Stimulated activated CD4-positive, alpha-beta T cell treated with anti-CD3 and anti-CD28 coated beads, TNF-alpha, amount 100 ng/mL, for 1 hour (primary cell): Measurements from ENCODE around the gene CPD.
"Not testable (repeated sequence)": the region's sequence is repeated elsewhere in the genome, so short reads cannot be mapped to it uniquely, and the experiment has no call there.

Experiments
- DNase-seq, 3 donors: peaks; one replicate each; pipeline ENCODE4 v3.0.0-alpha.2; 2020; ENCODE audit warnings: low read depth in 3 of 3, low spot score in 1 of 3

Gene CPD

GRCh38 chr17:30378825-30379302, at the start of gene CPD:
Gene CPD (plus strand): TSS chr17:30378927. CDS start chr17:30378981, 54 bp downstream.
- peak; percentile 89 to 95 (median 94) for DNase-seq

GRCh38 chr17:30332057-30332542, 46.6 kb upstream of the CPD start:
- peak in 2 of 3 donors; percentile 23 to 30 for DNase-seq

GRCh38 chr17:30333503-30334360, 45.0 kb upstream of the CPD start, which contains the start of gene TMIGD1:
Gene TMIGD1 (minus strand): TSS chr17:30334057. CDS start chr17:30332133, 1,924 bp downstream.
- DNase-seq: no peak

- DNase-seq: no peak
Observed at GRCh38 chr17:30334421-30334820, 44.3 kb upstream of the CPD start.

- peak in 2 of 3 donors; percentile 22 to 31 for DNase-seq
Observed at GRCh38 chr17:30336369-30337171, 42.2 kb upstream of the CPD start.

GRCh38 chr17:30337393-30337999, 41.2 kb upstream of the CPD start:
- DNase-seq: no peak

- DNase-seq: no peak
Observed at GRCh38 chr17:30339086-30339485, 39.6 kb upstream of the CPD start.

GRCh38 chr17:30340801-30341356, 37.8 kb upstream of the CPD start:
- no peak for DNase-seq

GRCh38 chr17:30341703-30342249, 37.0 kb upstream of the CPD start:
- DNase-seq: no peak

- not testable (repeated sequence) for DNase-seq
Observed at GRCh38 chr17:30343244-30343643, 35.5 kb upstream of the CPD start.

- DNase-seq: no peak
Observed at GRCh38 chr17:30343796-30344195, 34.9 kb upstream of the CPD start.

- no peak for DNase-seq
Observed at GRCh38 chr17:30344283-30345088, 34.2 kb upstream of the CPD start.

GRCh38 chr17:30345089-30345433, 33.7 kb upstream of the CPD start:
- DNase-seq: no peak

- no peak for DNase-seq
Observed at GRCh38 chr17:30345527-30346075, 33.1 kb upstream of the CPD start.

GRCh38 chr17:30346221-30346795, 32.4 kb upstream of the CPD start:
- no peak for DNase-seq

GRCh38 chr17:30347488-30347887, 31.2 kb upstream of the CPD start:
- no peak for DNase-seq

- DNase-seq: no peak
Observed at GRCh38 chr17:30349252-30349651, 29.5 kb upstream of the CPD start.

- not testable (repeated sequence) for DNase-seq
Observed at GRCh38 chr17:30351263-30351662, 27.5 kb upstream of the CPD start.

GRCh38 chr17:30351735-30352134, 27.0 kb upstream of the CPD start:
- DNase-seq: no peak
